SK-N-SH (cell line): ENCODE results near the gene EIF3K. TPM values are rescaled to one million over a fixed set of nuclear protein-coding genes. Genes with fewer than 3 reads are reported as not detected.

Source experiments
- CTCF ChIA-PET: fragments of 300-600, 350-600 bp; formaldehyde crosslinking; extraction: SDS; loops from one replicate; lab custom pipeline; 2021; lab: Yijun Ruan, JAX
- POLR2A ChIA-PET: fragments of 350-600 bp; sonication (Branson Sonifier 250); formaldehyde crosslinking; extraction: SDS; loops from one replicate; lab custom pipeline; 2020; ENCODE audit warnings: antibody characterized with exemption, inconsistent platforms; lab: Yijun Ruan, JAX
- DNase-seq: peaks from one replicate; pipeline ENCODE4 v3.0.0; 2012
- H2AFZ ChIP-seq: fragments of 200-600 bp; sonication (generic); 2 replicates; pipeline ENCODE4 v1.8.1; 2016; ENCODE audit warnings: antibody characterized with exemption, mild to moderate bottlenecking, low read depth
- H3F3A ChIP-seq: fragments of 200-600 bp; sonication (generic); replicated peaks from 2 replicates; pipeline ENCODE3; 2016; ENCODE audit warnings: antibody characterized with exemption, mild to moderate bottlenecking; ENCODE audit not compliant: insufficient read depth
- H3K27ac ChIP-seq, 2 experiments: fragments of 200-500 bp in 1 of 2; fragments of 200-600 bp in 1 of 2; sonication (Bioruptor generic) in 1 of 2; sonication (generic), shearing (Covaris generic) in 1 of 2; 2 replicates each; pipeline versions ENCODE4 v1.5.1 to v1.6.1; 2014 to 2016; ENCODE audit warnings: low read depth in 2 of 2, inconsistent platforms in 1 of 2, low read length in 1 of 2, mild to moderate bottlenecking in 1 of 2, mixed read lengths in 1 of 2
- H3K27me3 ChIP-seq: fragments of 200-600 bp; sonication (generic), shearing (Covaris generic); 2 replicates; pipeline ENCODE4 v1.6.1; 2016; ENCODE audit warnings: mixed run types; ENCODE audit not compliant: insufficient read depth
- H3K36me3 ChIP-seq, 2 experiments: fragments of 200-500 bp in 1 of 2; fragments of 200-600 bp in 1 of 2; sonication (Bioruptor generic) in 1 of 2; sonication (generic) in 1 of 2; replicated peaks in 1 of 2; 2 replicates each; pipeline versions ENCODE3 to v1.5.1; 2014 to 2016; ENCODE audit warnings: low read length in 1 of 2, mild to moderate bottlenecking in 1 of 2; ENCODE audit not compliant: insufficient read depth in 2 of 2, control insufficient read depth in 1 of 2
- H3K4me1 ChIP-seq, 2 experiments: fragments of 200-500 bp in 1 of 2; fragments of 200-600 bp in 1 of 2; sonication (Bioruptor generic) in 1 of 2; sonication (generic), shearing (Covaris generic) in 1 of 2; 2 replicates each; pipeline versions ENCODE4 v1.5.1 to v1.6.1; 2014 to 2016; ENCODE audit warnings: low read depth in 1 of 2, low read length in 1 of 2, mixed run types in 1 of 2; ENCODE audit not compliant: insufficient read depth in 2 of 2, control insufficient read depth in 1 of 2
- H3K4me2 ChIP-seq: fragments of 200-600 bp; sonication (generic), shearing (Covaris generic); 2 replicates; pipeline ENCODE4 v1.6.1; 2017; ENCODE audit warnings: mixed run types
- H3K4me3 ChIP-seq, 2 experiments: fragments of 200-500 bp in 1 of 2; fragments of 200-600 bp in 1 of 2; sonication (Bioruptor generic) in 1 of 2; sonication (generic), shearing (Covaris generic) in 1 of 2; 2 replicates each; pipeline versions ENCODE4 v1.5.1 to v1.8.1; 2014 to 2016; ENCODE audit warnings: low read depth in 2 of 2, inconsistent platforms in 1 of 2, low read length in 1 of 2, mild to moderate bottlenecking in 1 of 2, mixed read lengths in 1 of 2, moderate library complexity in 1 of 2
- H3K79me2 ChIP-seq: fragments of 200-600 bp; sonication (generic); 2 replicates; pipeline ENCODE4 v1.8.1; 2017; ENCODE audit warnings: mild to moderate bottlenecking; ENCODE audit not compliant: insufficient read depth
- H3K9ac ChIP-seq: fragments of 200-600 bp; sonication (generic); 2 replicates; pipeline ENCODE4 v1.6.1; 2017; ENCODE audit warnings: mixed run types
- H3K9me2 ChIP-seq: fragments of 200-600 bp; sonication (generic); 2 replicates; pipeline ENCODE4 v1.6.1; 2017; ENCODE audit warnings: mixed run types
- H3K9me3 ChIP-seq: fragments of 200-600 bp; sonication (generic); 2 replicates; pipeline ENCODE4 v1.6.1; 2017; ENCODE audit warnings: mixed run types, mild to moderate bottlenecking, moderate library complexity
- H4K20me1 ChIP-seq: fragments of 200-600 bp; sonication (generic); 2 replicates; pipeline ENCODE4 v1.6.1; 2017; ENCODE audit warnings: mild to moderate bottlenecking, mixed run types; ENCODE audit not compliant: insufficient read depth
- CTCF ChIP-seq: fragments of 200-600 bp; sonication (generic); IDR thresholded peaks from 2 replicates; pipeline ENCODE4 v1.6.1; 2017; ENCODE audit warnings: antibody characterized with exemption, mild to moderate bottlenecking, moderate library complexity
- ELF1 ChIP-seq: IDR thresholded peaks from 2 replicates; pipeline ENCODE4 v1.4.0; 2012
- EP300 ChIP-seq, 2 experiments: IDR thresholded peaks; 2 replicates each; pipeline versions ENCODE4 v1.4.0 to v1.6.1; 2012; ENCODE audit warnings: borderline replicate concordance in 1 of 2, low read depth in 1 of 2, low read length in 1 of 2
- EZH2phosphoT487 ChIP-seq: fragments of 200-600 bp; sonication (generic); IDR thresholded peaks from 2 replicates; pipeline ENCODE4 v1.6.1; 2017; ENCODE audit warnings: low read depth, mixed run types, mild to moderate bottlenecking, antibody characterized with exemption, moderate library complexity, borderline replicate concordance
- FOSL2 ChIP-seq: IDR thresholded peaks from 2 replicates; pipeline ENCODE4 v1.4.0; 2012; ENCODE audit warnings: low read depth, mild to moderate bottlenecking, moderate library complexity, borderline replicate concordance
- FOXJ3 ChIP-seq: sonication (generic); formaldehyde crosslinking; IDR thresholded peaks from 2 replicates; pipeline ENCODE4 v1.5.1; 2020; ENCODE audit warnings: mild to moderate bottlenecking, missing genetic modification reagents
- GABPA ChIP-seq: IDR thresholded peaks from 2 replicates; pipeline ENCODE4 v1.4.0; 2012; ENCODE audit warnings: low read depth, mild to moderate bottlenecking
- IRF3 ChIP-seq: fragments of 150-350 bp; IDR thresholded peaks from 2 replicates; pipeline ENCODE4 v1.6.1; 2016; ENCODE audit warnings: mild to moderate bottlenecking, low read depth, low read length
- MEF2A ChIP-seq: IDR thresholded peaks from 2 replicates; pipeline ENCODE4 v1.4.0; 2012; ENCODE audit warnings: low read depth, borderline replicate concordance
- NRF1 ChIP-seq: IDR thresholded peaks from 2 replicates; pipeline ENCODE4 v1.6.1; 2012; ENCODE audit warnings: low read depth, mild to moderate bottlenecking, low read length
- RAD21 ChIP-seq: IDR thresholded peaks from 2 replicates; pipeline ENCODE4 v1.6.1; 2012; ENCODE audit warnings: mild to moderate bottlenecking, low read length
- SMC3 ChIP-seq: IDR thresholded peaks from 2 replicates; pipeline ENCODE4 v1.6.1; 2012; ENCODE audit warnings: low read depth, low read length, improper control_type of control experiment
- USF2 ChIP-seq: fragments of 150-350 bp; IDR thresholded peaks from 2 replicates; pipeline ENCODE4 v1.6.1; 2017; ENCODE audit warnings: antibody characterized with exemption, low read length, low read depth, borderline replicate concordance
- WGBS: methylation state at CpG from one replicate; pipeline ENCODE4 v1.1.6; 2017; ENCODE audit warnings: low lambda C conversion rate; 5-methylcytosine and 5-hydroxymethylcytosine counted together
- polyA plus RNA-seq, 3 experiments: library from polyadenylated mRNA; depleted of rRNA; stranded (reverse); fragments of >200 nt; gene quantifications; 2 replicates each; pipeline ENCODE4 v1.2.3, GENCODE V29; 2012
- TF ChIP-seq, protein P1 (sequence below): IDR thresholded peaks from 2 replicates; pipeline ENCODE4; 2012

The EIF3K gene
- polyA plus RNA-seq, 1 of the 3 experiments (the other 2 are of a cell fraction): 484 TPM

DNA sequence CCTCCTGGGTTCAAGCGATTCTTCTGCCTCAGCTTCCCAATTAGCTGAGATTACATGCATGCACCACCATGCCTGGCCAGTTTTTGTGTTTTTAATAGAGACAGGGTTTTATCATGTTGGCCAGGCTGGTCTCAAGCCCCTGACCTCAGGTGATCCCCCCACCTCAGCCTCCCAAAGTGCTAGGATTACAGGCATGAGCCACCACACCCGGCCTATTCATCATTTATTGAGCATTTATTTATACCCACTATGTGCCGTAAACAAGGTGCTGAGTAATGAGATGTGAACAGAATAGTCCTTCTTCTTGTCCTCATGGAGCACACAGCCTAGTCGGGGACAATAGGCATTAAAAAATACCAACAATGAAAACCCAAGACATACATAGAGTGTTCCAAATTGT lies 54.0 kb downstream of the EIF3K start:
- ChIA-PET CTCF (no interaction called here), POLR2A (no interaction called here)
- Histone ChIP-seq H3K27ac (no peak overlapping the region), H3F3A (peaks cover 32% of the 10 kb centered on the region), H3K4me2 (no peak overlapping the region), H3K9me3 (no peaks in the 10 kb centered on the region), H3K4me1 (peaks cover 7 to 39% of the 10 kb centered on the region in 2 experiments; a peak in 3 of 4 replicates), H3K27me3 (no peaks in the 10 kb centered on the region), H3K9ac (no peak overlapping the region), H3K79me2 (peaks cover 97% of the 10 kb centered on the region), H3K36me3 (peaks cover 5 to 21% of the 10 kb centered on the region in 2 experiments), H3K9me2 (no peaks in the 10 kb centered on the region), H3K4me3 (no peak overlapping the region), H4K20me1 (peaks cover 94% of the 10 kb centered on the region), H2AFZ (no peak overlapping the region)
- no peak for DNase-seq
- TF ChIP-seq IRF3 (no peak), EZH2phosphoT487 (no peak)
- WGBS: 94% methylated on average over 4 of the region's 4 CpGs

DNA sequence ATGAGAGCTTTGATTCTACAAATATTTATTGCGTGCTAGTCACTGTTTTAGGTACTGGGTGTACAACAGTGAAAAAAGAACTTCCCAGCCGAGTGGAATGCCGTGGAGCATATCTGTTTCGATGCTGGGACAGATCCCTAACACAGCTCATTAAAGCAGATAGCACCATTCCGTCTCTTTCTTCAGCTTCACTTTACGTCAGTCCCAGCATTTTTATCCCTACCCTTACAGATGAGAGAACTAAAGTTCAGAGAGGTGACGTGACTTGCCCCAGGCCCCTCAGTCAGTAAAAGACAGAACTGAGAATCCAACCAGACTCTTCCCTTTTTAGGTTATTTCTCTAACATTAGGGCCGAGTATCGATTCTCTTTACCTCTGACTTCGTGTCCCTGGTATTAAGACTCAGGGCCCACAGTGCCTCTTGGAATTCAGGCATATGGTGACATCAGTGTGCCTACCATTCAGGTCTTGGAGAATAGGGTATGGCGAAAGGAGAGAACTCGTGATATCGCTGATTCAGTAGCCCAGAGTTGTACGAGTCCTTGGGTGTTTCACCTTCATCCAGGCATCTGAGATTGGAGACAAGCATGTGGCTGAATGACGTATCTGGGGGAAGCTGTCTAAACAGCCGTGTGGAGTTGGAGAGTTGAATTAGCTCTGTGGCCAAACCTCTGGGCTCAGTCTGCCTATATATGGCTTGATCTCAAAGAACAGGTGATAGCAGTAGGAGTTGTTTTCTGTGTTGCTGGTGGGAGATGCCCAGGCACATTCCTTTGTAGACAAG lies 55.6 kb downstream of the EIF3K start:
- Histone ChIP-seq H3K9ac (no peak overlapping the region), H3K36me3 (peaks cover 5 to 18% of the 10 kb centered on the region in 2 experiments), H3K9me2 (no peaks in the 10 kb centered on the region), H4K20me1 (peaks cover 90% of the 10 kb centered on the region), H3F3A (peaks cover 28% of the 10 kb centered on the region), H3K79me2 (peaks cover 97% of the 10 kb centered on the region), H3K4me2 (no peak overlapping the region), H3K4me1 (peaks cover 7 to 24% of the 10 kb centered on the region in 2 experiments; a peak in 3 of 4 replicates), H3K27ac (peak overlapping the region; percentile 41 to 52; a peak in 2 of 4 replicates)
- POLR2A ChIA-PET: no interaction called here
- CTCF ChIA-PET: no interaction called here
- WGBS: 96% methylated on average over 16 of the region's 16 CpGs
- TF ChIP-seq USF2 (no peak), IRF3 (no peak), EZH2phosphoT487 (no peak), RAD21 (no peak), MEF2A (no peak), FOXJ3 (CRISPR knock-in tag) (no peak), SMC3 (no peak), FOSL2 (no peak), GABPA (no peak), NRF1 (no peak), ELF1 (no peak), EP300 (IDR thresholded peaks at IDR 0.05; ENCODE audit: borderline replicate concordance in 1 of 2, low read depth in 1 of 2, low read length in 1 of 2) (no peak), CTCF (no peak)
- TF ChIP-seq, protein P1, sequence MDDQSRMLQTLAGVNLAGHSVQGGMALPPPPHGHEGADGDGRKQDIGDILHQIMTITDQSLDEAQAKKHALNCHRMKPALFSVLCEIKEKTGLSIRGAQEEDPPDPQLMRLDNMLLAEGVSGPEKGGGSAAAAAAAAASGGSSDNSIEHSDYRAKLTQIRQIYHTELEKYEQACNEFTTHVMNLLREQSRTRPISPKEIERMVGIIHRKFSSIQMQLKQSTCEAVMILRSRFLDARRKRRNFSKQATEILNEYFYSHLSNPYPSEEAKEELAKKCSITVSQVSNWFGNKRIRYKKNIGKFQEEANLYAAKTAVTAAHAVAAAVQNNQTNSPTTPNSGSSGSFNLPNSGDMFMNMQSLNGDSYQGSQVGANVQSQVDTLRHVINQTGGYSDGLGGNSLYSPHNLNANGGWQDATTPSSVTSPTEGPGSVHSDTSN: no peak
- TF ChIP-seq, all 33 proteins: peak for 0
- Histone ChIP-seq H3K27me3 (no peaks in the 10 kb centered on the region), H2AFZ (no peak overlapping the region), H3K9me3 (no peaks in the 10 kb centered on the region), H3K4me3 (no peak overlapping the region)
- DNase-seq: no peak
